GM19043 (cell line): ENCODE data around the gene NAV2.

Experiments
- ATAC-seq: cut with Tn5 transposase; IDR thresholded peaks from one replicate; pipeline ENCODE4 v1.9.1; 2021; ENCODE audit warnings: low read depth; ENCODE audit not compliant: unreplicated experiment

NAV2 gene

GRCh38 chr11:19849107-19849789 is 136.6 kb downstream of the NAV2 start:
- no peak for ATAC-seq

GRCh38 chr11:19849947-19850593 is 137.4 kb downstream of the NAV2 start:
- ATAC-seq = no peak

- ATAC-seq = no peak
Measured at GRCh38 chr11:19852288-19852687, 139.7 kb downstream of the NAV2 start.

- no peak for ATAC-seq
Measured at GRCh38 chr11:19853016-19853415, 140.4 kb downstream of the NAV2 start.

GRCh38 chr11:19853920-19854319 is 141.3 kb downstream of the NAV2 start:
- no peak for ATAC-seq

GRCh38 chr11:19861171-19861570 is 148.5 kb downstream of the NAV2 start:
- ATAC-seq = no peak

- ATAC-seq = no peak
Measured at GRCh38 chr11:19862091-19862490, 149.5 kb downstream of the NAV2 start.

- ATAC-seq = no peak
Measured at GRCh38 chr11:19864141-19865140, 151.8 kb downstream of the NAV2 start.

GRCh38 chr11:19866037-19866436 is 153.4 kb downstream of the NAV2 start:
- no peak for ATAC-seq

- ATAC-seq = no peak
Measured at GRCh38 chr11:19866521-19866920, 153.9 kb downstream of the NAV2 start.

- no peak for ATAC-seq
Measured at GRCh38 chr11:19867064-19867463, 154.4 kb downstream of the NAV2 start.

- ATAC-seq = no peak
Measured at GRCh38 chr11:19868281-19868821, 155.7 kb downstream of the NAV2 start.

GRCh38 chr11:19868871-19869270 is 156.2 kb downstream of the NAV2 start:
- no peak for ATAC-seq

- no peak for ATAC-seq
Measured at GRCh38 chr11:19869466-19869865, 156.8 kb downstream of the NAV2 start.

- ATAC-seq = no peak
Measured at GRCh38 chr11:19869946-19870589, 157.4 kb downstream of the NAV2 start.

- no peak for ATAC-seq
Measured at GRCh38 chr11:19871531-19871930, 158.9 kb downstream of the NAV2 start.

- no peak for ATAC-seq
Measured at GRCh38 chr11:19872512-19873145, 160.0 kb downstream of the NAV2 start.

GRCh38 chr11:19873730-19874129 is 161.1 kb downstream of the NAV2 start:
- no peak for ATAC-seq

GRCh38 chr11:19874266-19874665 is 161.6 kb downstream of the NAV2 start:
- no peak for ATAC-seq

GRCh38 chr11:19876750-19877149 is 164.1 kb downstream of the NAV2 start:
- no peak for ATAC-seq
